SU-DHL-6 (cell line): ENCODE measurements around the gene ZNF423.

Experiments
- H2AFZ ChIP-seq: fragments of 200-600 bp; sonication (generic); 2 replicates; pipeline ENCODE4 v1.6.1; 2014; ENCODE audit warnings: low read depth, mild to moderate bottlenecking, moderate library complexity, mixed read lengths, antibody characterized with exemption, low read length; ENCODE audit not compliant: severe bottlenecking
- H3F3A ChIP-seq: fragments of 200-600 bp; shearing (Covaris generic); 2 replicates; pipeline ENCODE4 v1.6.0; 2016; ENCODE audit warnings: antibody characterized with exemption, mild to moderate bottlenecking; ENCODE audit not compliant: insufficient read depth
- H3K27ac ChIP-seq: fragments of 200-600 bp; sonication (generic); 2 replicates; pipeline ENCODE4 v1.5.1; 2016; ENCODE audit warnings: low read depth, mild to moderate bottlenecking, low read length, moderate library complexity, mixed read lengths
- H3K27me3 ChIP-seq: fragments of 200-600 bp; sonication (generic), shearing (Covaris generic); 2 replicates; pipeline ENCODE4 v1.6.0; 2014; ENCODE audit warnings: mild to moderate bottlenecking, low read length
- H3K36me3 ChIP-seq: fragments of 200-600 bp; sonication (generic); 2 replicates; pipeline ENCODE4 v1.6.1; 2014; ENCODE audit warnings: mild to moderate bottlenecking, low read length, mixed read lengths
- H3K4me2 ChIP-seq: fragments of 300-600, 200-600 bp; shearing (Covaris generic), sonication (generic); 2 replicates; pipeline ENCODE4 v1.6.0; 2014; ENCODE audit warnings: low read length, low read depth, mild to moderate bottlenecking; ENCODE audit not compliant: poor library complexity, severe bottlenecking
- H3K4me3 ChIP-seq: fragments of 200-600 bp; sonication (generic); 2 replicates; pipeline ENCODE4 v1.5.1; 2014; ENCODE audit warnings: antibody characterized with exemption, low read length, mild to moderate bottlenecking, mixed read lengths; ENCODE audit not compliant: insufficient read depth, poor library complexity, severe bottlenecking
- H3K79me2 ChIP-seq: fragments of 200-600 bp; sonication (generic); 2 replicates; pipeline ENCODE4 v1.6.1; 2014; ENCODE audit warnings: mild to moderate bottlenecking, low read length, moderate library complexity; ENCODE audit not compliant: insufficient read depth
- H3K9ac ChIP-seq: fragments of 200-600 bp; sonication (generic); 2 replicates; pipeline ENCODE4 v1.7.0; 2014; ENCODE audit warnings: mild to moderate bottlenecking, low read length
- H3K9me2 ChIP-seq: fragments of 200-600 bp; sonication (generic); replicated peaks from 2 replicates; pipeline ENCODE4 v1.6.1; 2014; ENCODE audit warnings: low read length; ENCODE audit not compliant: insufficient read depth
- H3K9me3 ChIP-seq: fragments of 200-600 bp; sonication (generic); 2 replicates; pipeline ENCODE4 v1.6.1; 2014; ENCODE audit warnings: low read length, mixed read lengths; ENCODE audit not compliant: insufficient read depth
- H4K20me1 ChIP-seq: fragments of 200-600 bp; sonication (generic); 2 replicates; pipeline ENCODE4 v1.6.1; 2014; ENCODE audit warnings: low read depth, mild to moderate bottlenecking, antibody characterized with exemption, low read length, moderate library complexity, mixed read lengths
- EZH2phosphoT487 ChIP-seq: fragments of 200-600 bp; sonication (generic), shearing (Covaris generic); conservative IDR thresholded peaks from 2 replicates; pipeline ENCODE4 v1.6.1; 2018; ENCODE audit warnings: mild to moderate bottlenecking, antibody characterized with exemption, low read length, moderate library complexity, mixed read lengths
- TF ChIP-seq, protein P1 (sequence below): fragments of 200-600 bp; sonication (generic); IDR thresholded peaks from one replicate; pipeline ENCODE4 v1.5.1; 2017; ENCODE audit warnings: antibody characterized with exemption, mild to moderate bottlenecking, low read length, moderate library complexity; ENCODE audit not compliant: insufficient read depth, poor library complexity, severe bottlenecking

ZNF423 gene

DNA sequence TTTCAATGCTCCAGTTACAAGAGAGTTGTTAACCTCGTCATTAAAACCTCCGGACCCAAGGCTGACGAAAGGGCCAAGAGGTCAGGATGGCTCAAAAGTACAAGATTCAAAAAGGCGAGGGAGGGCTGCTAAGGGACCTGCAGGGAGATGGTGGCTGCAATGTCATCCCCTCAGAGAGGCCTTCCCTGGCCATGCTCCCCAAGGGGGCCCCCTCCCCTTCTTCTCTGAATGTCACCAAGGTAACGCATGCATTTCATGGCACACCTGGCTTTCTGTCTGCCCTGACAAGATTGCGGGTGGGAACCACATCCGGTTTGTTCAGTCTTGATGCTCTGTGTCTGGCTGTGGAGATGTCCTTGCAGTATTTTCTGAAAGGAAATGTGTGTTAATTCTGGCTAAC lies 392.4 kb downstream of the ZNF423 start:
- Histone ChIP-seq H3K9me3 (no peaks in the 10 kb centered on the region), H3F3A (peaks cover 13% of the 10 kb centered on the region; the same call in 1 of the 2 replicates), H3K27me3 (no peaks in the 10 kb centered on the region), H3K9ac (peak overlapping the region; percentile 48), H3K36me3 (no peaks in the 10 kb centered on the region), H4K20me1 (no peaks in the 10 kb centered on the region), H3K4me2 (peak overlapping the region; percentile 55), H3K27ac (peak overlapping the region; percentile 88), H2AFZ (peak overlapping the region; percentile 32), H3K4me3 (peak overlapping the region; percentile 28), H3K79me2 (no peaks in the 10 kb centered on the region), H3K9me2 (no peaks in the 10 kb centered on the region)
- TF ChIP-seq, protein P1, sequence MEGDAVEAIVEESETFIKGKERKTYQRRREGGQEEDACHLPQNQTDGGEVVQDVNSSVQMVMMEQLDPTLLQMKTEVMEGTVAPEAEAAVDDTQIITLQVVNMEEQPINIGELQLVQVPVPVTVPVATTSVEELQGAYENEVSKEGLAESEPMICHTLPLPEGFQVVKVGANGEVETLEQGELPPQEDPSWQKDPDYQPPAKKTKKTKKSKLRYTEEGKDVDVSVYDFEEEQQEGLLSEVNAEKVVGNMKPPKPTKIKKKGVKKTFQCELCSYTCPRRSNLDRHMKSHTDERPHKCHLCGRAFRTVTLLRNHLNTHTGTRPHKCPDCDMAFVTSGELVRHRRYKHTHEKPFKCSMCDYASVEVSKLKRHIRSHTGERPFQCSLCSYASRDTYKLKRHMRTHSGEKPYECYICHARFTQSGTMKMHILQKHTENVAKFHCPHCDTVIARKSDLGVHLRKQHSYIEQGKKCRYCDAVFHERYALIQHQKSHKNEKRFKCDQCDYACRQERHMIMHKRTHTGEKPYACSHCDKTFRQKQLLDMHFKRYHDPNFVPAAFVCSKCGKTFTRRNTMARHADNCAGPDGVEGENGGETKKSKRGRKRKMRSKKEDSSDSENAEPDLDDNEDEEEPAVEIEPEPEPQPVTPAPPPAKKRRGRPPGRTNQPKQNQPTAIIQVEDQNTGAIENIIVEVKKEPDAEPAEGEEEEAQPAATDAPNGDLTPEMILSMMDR = no peak
- TF ChIP-seq EZH2phosphoT487 = no peak

DNA sequence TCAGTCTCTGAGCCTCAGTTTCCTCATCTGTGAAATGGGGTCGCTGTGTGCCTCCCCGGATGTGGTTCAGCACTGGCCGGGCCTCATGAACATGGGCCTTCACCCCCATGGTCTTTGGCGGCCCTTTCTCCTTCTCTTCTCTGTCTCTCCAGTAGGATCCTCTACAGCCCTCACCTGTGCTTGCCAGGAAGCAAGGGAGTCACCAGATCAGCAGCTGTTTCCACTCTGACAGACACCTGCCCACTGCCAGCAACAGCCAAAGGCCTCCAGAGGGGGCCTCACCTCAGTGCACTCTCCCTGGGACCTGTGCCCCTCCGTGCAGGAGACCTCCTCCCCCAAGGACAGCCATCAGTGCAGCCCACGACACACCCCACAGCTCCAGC lies 392.9 kb downstream of the ZNF423 start:
- H3K4me3 ChIP-seq = peak overlapping the region; percentile 28
- H3K79me2 ChIP-seq = no peaks in the 10 kb centered on the region
- H3K9me3 ChIP-seq = no peaks in the 10 kb centered on the region
- H2AFZ ChIP-seq = peak overlapping the region; percentile 32
- peak overlapping the region; percentile 88 for H3K27ac ChIP-seq
- H3K9ac ChIP-seq = peak overlapping the region; percentile 48
- no peaks in the 10 kb centered on the region for H3K36me3 ChIP-seq
- no peak for TF ChIP-seq EZH2phosphoT487
- TF ChIP-seq, protein P1 = peak; percentile 17
- H3F3A ChIP-seq = peaks cover 13% of the 10 kb centered on the region; the same call in 1 of the 2 replicates
- H3K4me2 ChIP-seq = peak overlapping the region; percentile 55
- no peaks in the 10 kb centered on the region for H3K27me3 ChIP-seq
- H4K20me1 ChIP-seq = no peaks in the 10 kb centered on the region
- H3K9me2 ChIP-seq = no peaks in the 10 kb centered on the region

- Histone ChIP-seq H3K9me3 (no peaks in the 10 kb centered on the region), H2AFZ (no peak overlapping the region), H4K20me1 (no peaks in the 10 kb centered on the region), H3K4me3 (no peak overlapping the region), H3K4me2 (peak overlapping the region; percentile 55), H3F3A (peaks cover 13% of the 10 kb centered on the region; the same call in 1 of the 2 replicates), H3K27ac (peak overlapping the region; percentile 88), H3K79me2 (no peaks in the 10 kb centered on the region), H3K9ac (peak overlapping the region; percentile 48), H3K36me3 (no peaks in the 10 kb centered on the region), H3K9me2 (no peaks in the 10 kb centered on the region), H3K27me3 (no peaks in the 10 kb centered on the region)
- TF ChIP-seq, protein P1 = no peak
- TF ChIP-seq EZH2phosphoT487 = no peak
Measured at GRCh38 chr16:49462362-49462988, 393.4 kb downstream of the ZNF423 start.
